Measurements from ENCODE around the gene SMARCAL1.

Gene SMARCAL1

DNA sequence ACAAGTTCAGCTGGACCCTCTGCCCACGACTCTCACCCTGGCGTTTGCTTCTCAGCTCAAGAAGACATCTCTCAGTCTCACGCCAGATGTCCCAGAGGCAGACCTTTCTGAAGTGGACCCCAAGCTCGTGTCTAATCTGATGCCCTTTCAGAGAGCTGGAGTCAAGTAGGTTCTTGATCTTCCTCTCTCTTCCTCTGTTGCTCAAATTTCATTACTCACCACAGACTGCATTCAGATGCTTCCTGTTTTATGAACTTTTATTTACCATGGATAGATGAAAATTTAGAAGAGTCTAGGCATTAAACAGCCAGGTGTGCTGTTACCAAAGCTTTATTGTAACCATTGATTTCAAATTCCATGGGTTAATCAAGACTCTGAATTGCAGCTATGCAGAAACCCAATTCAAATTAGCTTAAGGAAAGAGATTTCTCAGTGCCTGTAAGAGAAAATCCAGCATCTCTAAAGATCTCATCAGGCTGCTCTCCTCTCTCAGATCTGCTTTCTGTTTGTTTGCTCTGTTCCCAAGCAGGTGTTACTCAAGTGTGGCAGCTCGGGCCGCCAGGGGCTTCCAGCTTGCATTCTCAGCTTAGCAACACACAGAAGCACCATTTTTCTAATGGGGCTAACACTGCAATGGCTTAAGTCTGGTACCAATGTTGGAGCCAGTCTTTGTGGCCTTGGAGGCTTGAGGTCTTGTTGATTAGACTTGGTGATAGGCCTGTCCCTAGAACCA lies 16.5 kb downstream of the SMARCAL1 start:
- no peak for DNase-seq (ENCODE audit: low spot score)

DNA sequence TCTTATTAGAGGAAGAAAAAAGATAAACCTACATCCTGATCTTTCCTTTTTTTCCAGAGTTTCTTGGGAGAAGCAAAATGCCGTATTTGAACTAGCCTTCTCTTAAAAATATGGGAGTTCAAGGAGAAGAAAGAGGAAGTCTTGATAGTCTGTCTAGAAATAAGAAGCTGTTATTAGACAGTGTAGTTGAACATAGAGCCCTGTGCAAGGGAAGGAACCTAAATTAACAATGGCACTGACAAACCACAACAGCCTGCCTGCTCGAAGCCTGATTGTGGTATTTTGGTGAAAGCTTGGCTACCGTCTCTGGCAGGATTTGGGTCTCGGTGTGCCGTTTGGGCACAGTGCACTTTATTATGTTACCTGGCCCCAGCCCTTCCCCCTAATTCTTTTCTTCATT lies 17.1 kb downstream of the SMARCAL1 start:
- no peak for DNase-seq (ENCODE audit: low spot score)

DNA sequence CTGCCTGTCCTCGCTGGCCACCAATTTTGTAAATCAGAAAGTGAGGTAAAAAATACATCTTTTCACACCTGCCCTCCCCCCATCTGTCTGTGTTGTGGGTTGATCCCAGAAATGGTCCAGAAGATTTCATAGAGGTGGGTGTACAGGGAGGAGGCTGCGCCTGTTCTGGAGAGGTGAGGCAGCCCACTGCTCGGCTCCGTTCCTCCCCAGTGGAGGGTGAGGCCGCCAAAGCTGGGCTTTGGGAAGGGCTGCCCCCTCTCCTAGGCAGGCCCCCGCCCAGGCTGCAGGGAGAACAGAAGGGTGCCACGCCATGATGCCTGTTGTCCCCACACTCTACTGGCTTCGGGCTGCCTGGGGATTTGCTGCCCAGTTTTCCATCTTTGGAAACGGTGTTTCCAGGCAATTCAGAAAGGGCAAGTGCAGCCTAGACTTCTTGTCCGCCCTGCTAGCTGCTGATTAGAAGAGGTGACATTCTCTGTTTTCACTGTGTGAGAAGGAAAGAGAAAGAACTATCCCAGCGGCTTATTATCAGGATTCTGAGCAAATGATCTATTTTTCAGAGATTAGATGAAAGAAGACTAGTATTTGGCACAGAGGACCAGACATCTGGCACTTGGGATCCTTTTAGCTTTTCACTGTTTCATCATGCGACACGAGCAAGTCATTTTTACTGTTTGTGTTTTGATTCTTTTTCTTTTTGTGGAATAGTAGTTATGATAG lies 18.7 kb downstream of the SMARCAL1 start:
- no peak for DNase-seq (ENCODE audit: low spot score)

DNA sequence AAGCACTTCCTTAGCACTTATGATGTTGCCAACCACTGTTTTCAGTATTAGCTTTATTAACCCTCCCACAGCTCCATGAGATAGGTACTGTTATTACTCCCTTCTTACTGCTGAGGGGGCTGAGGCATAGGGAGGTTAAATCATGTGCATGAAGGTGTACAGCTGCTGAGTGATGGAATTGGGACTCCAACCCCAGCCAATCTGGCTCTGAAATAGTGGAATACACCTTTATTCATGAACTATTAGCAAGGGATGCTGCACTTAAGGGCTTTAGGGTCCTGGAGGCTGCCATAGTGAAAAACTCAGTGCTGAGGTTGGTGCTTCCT lies 19.2 kb downstream of the SMARCAL1 start:
- DNase-seq (ENCODE audit: low spot score): no peak

DNA sequence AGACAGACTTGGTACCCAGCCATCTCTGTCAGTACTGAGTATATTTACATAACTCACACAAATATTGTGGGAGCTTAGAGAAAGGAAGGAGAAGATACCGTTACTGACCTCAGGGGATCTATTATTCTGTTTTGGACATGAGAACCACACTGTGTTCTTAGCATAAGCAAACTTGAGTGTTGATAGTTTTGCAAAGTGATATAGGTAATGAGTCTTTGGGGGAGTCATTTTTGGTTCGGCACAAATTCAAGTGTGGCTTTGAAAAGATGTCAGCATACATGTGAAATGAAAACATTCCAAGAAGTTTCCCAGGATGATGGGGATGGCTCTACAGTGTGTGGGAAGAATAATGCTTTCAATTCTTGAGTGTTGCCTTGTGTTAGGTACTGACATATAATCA lies 24.1 kb downstream of the SMARCAL1 start:
- DNase-seq (ENCODE audit: low spot score): no peak

DNA sequence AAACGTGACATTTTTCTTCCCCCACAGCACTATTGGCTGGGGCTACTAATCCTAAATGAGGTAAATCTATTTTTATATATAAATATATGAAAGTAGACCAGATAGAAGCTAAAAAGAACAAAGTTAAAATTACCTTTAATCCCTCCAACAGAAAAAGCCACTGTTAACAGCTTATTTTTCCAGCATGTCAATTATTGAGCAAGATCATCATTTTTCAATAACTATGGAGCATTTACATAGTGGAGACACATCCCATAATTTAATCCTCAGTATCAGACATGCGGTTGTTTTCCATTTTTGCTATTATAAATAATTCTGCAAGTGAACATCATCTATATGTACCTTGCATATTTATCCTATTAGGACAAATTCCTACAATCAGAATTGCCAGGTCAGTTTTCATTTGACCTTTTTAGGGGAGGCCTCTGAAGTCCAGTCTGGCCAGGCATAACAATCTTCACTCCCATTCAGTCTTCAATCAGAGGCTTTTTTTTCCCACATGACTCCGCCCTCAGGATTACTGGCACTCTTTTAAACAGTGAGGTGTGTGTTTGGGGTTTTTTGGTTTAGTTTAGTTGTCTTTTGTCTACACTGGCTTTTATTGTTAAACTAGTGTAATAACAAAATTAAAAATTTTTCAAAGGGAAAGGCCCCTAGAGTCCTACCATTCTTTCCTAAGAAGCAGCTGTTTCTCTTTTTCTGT lies 29.2 kb downstream of the SMARCAL1 start:
- peak; percentile 15 for DNase-seq (ENCODE audit: low spot score)

DNA sequence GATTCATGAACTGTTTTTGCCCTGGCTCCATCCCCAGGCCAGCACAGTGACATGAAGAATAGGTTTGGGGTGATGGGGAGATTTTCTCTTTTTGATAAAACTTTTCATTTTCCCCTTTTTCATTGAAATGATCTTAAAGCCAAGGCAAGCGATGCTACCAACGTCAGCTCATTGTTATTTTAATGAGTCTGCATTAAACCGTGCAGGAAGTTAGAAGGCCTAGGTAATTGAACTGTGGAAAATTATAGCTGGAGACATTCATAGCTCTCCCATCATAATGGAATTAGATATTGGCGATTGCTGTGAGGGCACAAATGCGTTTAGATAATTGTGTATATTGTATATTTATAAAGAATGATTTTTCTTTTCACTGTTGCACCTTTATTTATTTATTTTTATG lies 33.2 kb downstream of the SMARCAL1 start:
- no peak for DNase-seq (ENCODE audit: low spot score)

DNA sequence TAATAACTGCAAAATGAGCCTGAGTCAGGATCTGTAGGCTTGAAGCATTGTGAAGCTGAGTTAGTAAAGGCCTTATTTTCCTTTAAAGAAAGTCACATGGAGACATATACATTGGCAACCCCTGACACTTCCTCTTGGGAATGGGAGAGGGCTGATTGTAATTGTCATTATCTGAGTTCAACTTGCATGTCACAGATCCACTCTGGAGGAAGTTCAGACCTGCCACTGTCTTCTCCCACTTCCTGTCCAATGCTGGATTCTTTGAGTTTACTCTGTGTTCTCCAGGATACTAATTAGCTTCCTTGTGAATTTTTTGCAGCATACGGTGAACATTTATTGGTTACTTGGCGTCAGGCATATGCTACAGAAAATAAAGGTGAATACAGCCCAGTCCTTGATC lies 34.1 kb downstream of the SMARCAL1 start:
- no peak for DNase-seq (ENCODE audit: low spot score)

DNA sequence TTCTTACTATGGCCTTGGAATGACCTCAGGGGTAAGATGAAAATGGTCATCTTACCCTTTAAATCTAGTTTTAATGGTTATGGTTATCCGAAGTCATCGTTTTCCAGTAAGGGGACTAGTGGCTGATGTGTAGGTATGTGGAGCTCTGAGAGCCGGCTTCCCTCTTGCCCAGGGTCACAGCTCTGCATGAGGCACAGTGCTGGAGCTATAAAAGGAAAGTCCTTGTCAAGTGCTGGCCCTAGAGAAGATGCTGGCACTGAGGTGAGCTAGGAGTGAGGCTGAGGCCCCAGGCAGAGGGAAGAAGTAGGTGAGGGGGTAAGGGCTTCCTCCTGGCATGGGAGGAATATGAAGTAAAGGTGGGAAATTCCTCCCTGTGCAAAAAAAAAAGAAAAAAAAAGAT lies 35.0 kb downstream of the SMARCAL1 start:
- DNase-seq (ENCODE audit: low spot score): no peak

DNA sequence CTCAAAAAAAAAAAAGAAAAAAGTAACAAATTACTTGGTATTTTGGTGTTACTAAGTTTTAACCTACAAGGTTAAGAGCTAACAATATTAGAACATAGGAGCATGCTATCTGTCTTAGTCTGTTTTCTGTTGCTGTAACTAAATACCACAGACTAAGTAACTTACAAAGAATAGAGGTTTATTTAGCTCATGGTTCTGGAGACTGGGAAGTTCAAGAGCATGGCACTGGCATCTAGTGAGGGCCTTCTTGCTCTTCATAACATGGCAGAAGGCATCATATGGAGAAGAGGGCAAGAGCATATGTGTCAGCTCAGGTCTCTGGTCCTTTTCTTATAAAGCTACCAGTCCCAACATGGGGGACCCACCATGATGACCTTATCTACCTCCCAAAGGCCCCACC lies 36.5 kb downstream of the SMARCAL1 start:
- DNase-seq (ENCODE audit: low spot score): no peak

DNA sequence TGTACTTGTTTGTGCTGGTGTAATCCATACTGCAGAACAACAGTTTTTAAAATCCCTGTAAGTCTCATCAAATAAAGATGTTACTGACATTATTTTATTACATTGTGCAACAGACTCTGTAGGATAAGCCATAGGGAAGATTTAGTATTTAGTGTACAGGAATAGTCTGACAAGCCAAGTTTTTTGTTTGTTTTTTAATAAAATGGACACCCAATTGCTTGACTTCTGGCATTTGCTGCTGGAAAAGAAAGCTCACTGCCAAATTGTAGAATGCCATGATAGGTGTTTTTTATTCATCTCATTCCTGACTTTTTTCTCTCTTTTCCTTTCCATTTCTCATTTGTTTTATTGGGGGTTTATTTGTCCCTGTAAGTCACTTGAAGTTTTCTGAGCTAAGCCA lies 38.1 kb downstream of the SMARCAL1 start:
- DNase-seq (ENCODE audit: low spot score): no peak

DNA sequence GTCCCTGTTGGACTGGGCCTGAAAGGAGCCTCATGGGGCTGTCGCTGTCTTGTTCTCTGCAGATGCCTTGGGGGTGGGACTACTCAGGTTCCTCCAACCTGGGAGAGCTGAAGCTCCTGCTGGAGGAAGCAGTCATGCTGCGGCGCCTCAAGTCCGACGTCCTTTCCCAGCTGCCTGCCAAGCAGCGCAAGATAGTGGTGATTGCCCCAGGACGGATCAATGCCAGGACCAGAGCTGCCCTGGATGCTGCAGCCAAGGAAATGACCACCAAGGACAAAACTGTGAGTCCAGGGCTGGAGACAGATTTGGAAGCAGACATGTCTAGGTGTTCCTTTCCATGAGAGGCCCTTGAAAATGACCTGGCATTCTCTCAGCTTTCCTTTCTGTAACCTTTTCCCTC lies 38.5 kb downstream of the SMARCAL1 start:
- DNase-seq (ENCODE audit: low spot score): no peak

DNA sequence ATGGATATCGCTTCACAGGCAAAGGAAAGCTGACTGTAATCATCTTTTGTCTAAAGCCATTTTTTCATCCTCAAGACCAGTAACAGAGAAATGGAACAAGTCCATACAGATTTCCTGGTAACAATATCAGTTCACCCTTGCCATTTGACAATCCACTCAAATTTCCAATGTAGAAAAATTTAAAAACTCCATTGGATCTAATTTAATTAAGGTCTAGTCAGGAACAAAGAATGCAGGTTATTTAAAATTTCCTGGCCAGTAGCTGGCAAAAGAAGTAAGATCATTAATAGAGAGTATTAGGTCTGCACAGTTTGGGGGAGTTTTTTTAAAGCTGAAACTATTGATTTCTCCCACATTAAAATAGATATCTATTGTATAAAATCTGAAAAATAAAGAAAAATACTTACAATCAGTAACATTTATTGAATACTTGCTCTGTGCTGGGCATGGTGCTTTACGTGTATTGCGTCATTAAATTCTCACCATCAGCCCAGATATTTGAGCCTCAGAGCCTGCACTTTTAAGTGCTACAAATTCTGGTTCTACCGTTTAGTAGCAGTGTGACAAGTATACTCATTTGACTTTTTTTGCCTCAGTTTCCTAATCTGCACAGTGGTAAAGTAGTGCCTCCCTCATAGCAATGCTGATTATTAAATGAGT lies 41.8 kb downstream of the SMARCAL1 start:
- no peak for DNase-seq (ENCODE audit: low spot score)

DNA sequence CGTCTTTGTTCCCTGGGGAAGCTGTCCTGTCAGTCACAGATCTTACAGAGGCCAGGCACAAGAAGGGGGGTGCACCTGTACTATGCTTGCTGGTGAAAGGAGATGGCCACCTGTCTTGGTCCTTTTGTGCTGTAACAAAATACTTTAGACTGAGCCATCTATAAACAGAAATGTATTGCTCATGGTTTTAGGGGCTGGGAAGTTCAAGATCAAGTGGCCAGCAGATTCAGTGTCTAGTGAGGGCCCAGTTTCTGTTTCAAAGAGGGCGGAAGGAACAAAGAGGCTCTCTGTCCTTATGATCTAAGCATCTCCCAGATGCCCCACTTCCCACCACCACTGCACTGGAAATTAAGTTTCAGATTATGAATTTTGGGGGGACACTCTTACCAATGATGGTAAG lies 50.9 kb downstream of the SMARCAL1 start:
- no peak for DNase-seq (ENCODE audit: low spot score)

DNA sequence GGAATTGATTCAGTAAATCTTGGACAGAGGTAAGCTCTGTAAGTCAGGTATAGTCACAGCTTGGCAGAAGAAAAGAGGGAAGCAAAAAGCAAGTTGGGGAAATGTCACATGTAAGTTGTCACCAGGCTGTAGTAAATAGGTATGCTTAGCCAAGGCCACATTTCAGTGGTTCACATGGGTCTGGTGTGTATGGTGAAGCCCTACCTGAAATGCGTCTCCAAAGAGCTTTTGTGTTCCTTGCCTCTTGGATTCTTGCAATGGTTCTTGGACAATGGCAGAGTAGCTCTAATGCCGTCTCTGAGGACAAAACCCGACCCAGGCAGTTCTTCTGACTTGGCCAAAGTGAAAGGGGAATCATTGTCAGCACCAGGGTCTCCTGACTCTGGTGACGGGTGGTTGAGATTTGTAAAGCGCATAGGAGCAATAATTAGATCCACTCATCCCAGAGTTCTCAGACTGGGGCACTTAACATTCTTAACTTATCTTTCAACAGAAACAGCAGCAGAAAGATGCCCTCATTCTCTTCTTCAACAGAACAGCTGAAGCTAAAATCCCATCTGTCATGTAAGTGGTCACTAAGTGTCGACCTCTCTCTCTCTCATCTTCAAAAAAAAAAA lies 51.9 kb downstream of the SMARCAL1 start:
- DNase-seq (ENCODE audit: low spot score): no peak

DNA sequence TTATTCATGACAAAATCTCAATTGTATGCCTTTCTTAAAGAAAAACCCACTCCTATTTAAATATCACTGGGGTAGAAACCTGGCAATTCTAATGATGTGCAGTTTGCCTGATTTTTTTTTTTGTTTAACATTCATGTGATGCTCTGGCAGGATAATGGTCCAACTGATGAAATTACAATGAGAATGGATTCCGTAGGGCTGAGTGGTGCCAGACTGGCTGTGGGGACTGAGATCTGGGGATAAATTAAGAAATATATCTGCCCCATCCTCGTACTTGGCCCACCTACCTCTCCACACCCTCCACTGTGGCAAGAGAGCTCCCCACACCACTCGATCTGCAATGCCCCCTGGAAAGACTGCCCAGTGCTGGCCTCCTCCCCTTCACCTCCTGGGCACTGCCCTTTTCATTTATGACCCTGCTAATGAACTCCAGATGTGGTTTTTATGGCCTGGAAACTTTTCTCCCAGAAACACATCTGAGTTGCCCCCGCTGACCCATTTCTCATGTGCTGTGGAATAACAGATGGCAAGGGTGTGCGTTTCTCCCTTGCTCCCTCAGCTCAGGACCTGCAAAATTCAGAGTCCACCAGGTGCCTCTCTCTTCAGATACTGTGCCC lies 53.4 kb downstream of the SMARCAL1 start:
- DNase-seq (ENCODE audit: low spot score): no peak

DNA sequence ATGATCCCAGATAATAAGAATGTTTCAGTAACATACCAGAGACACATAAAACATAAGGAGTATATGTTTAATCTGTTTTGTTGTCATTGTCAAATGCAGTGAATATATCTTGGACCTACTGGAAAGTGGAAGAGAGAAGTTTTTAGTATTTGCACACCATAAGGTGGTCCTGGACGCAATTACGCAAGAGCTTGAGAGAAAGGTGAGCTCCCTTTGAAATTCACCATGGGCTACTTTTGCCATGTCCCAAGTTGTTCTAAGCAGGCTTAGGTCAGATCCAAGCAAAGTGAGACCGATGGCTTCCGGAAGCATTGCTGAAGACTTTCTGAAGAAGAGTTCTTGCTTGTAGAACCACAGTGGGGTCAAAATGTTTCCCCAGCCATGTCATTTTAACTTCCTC lies 55.6 kb downstream of the SMARCAL1 start:
- DNase-seq (ENCODE audit: low spot score): no peak

DNA sequence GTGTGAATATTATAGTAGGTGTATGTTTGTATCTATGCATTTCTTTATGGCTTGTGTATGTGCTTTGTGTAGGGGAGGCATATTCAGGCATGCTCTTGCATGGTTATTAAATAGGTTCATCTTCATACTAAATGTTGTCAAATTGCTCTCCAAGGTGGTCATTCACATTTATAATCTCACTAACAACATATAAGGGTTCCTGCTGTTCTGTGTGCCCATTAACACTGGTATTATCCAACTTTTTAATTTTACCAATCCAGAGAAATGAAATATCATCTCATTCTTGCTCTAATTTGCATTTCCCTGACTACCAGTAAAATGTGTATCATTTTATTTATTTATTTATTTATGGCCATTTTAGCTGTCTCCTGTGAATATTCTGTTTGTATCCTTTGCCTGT lies 57.4 kb downstream of the SMARCAL1 start:
- no peak for DNase-seq (ENCODE audit: low spot score)

DNA sequence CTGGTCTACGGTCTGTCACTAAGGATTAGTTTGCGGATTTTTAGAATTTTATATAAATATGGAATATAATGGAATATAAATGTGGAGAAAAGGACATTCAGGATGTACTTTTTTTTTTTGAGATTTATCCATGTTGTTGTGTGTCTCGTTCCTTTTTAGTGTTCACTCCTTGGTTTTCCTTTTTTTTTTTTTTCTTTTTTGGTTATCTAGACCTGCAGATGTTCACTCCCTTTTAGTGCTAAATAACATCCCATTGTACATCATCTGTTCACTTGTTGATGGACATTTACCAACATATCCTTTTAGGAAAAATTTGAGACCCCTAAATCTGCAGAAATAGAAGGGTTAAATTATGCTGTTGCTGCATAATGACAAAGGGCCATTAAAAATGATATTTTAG lies 60.9 kb downstream of the SMARCAL1 start:
- no peak for DNase-seq (ENCODE audit: low spot score)

DNA sequence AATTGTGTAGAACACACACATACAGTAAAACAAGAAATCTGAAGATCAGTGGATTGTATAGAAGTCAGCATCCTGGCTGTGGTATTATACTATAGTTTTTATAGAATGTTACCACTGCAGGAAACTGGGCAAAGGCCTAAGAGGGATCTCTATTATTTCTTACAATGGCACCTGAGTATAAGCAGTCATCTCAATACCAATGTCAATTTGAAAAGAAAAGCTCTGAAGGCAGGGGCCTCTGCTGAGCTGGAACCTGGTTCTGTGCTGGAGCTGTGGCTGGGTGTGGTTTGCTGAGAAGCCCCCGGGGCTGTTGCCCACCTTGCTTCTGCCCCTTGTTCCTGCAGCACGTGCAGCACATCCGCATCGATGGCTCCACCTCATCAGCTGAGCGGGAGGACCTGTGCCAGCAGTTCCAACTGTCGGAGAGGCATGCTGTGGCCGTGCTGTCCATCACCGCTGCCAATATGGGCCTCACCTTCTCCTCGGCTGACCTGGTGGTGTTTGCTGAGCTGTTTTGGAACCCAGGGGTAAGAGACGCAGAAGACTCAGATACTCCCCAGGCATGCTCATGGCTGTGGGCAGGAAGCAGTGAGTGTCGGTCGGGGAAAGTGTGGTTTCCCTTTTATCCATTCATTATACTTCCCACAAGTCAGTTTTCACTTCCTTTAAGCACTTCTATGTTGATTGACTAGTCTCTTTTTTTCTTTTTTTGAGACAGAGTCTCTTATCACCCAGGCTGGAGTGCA lies 62.8 kb downstream of the SMARCAL1 start:
- no peak for DNase-seq (ENCODE audit: low spot score)

DNA sequence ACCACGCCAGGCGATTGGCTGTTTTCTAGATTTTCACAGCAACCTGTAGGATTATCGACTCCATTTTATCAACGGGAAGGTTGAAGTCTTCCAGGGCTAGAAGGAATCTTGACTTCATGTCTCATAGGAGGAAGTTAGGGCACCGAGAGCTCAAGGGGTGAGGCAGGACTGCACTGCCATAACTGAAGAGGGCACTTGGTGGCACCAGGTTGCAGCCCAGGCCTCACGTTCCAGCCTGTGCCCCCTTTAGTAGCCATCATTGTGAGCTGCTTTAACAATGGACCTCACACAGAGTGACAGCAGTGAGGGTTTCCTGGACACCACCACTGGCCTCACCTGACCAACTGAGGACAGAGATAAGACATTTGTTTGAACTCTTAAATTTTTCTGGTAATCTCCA lies 63.5 kb downstream of the SMARCAL1 start:
- no peak for DNase-seq (ENCODE audit: low spot score)

Data from COLO829 (cell line).